DMS53 (cell line): ENCODE results near the gene WSCD2.

Source experiments
- DNase-seq: peaks from one replicate; lab custom pipeline; 2025; lab: John Stamatoyannopoulos, UW

Gene WSCD2

DNA sequence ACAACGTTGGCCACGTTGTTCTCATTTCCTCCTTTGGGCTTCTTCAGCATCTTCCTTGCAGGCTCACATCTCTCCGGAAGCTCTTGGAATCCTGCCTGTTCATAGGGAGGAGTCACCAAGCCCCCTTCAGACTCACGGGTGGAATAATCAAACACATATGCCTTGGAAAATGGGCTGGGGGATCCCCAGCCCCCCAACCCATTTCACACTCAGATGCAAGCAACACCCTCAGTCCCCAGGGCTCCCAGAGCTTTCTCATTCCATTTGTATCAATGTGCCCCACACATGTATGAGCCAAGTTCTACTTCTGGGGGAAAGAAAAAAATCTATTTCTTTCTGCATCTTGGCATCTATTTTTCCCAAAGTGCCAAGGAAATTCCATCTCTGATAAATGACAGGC, 33.1 kb downstream of the WSCD2 start:
- DNase-seq: no peak

DNA sequence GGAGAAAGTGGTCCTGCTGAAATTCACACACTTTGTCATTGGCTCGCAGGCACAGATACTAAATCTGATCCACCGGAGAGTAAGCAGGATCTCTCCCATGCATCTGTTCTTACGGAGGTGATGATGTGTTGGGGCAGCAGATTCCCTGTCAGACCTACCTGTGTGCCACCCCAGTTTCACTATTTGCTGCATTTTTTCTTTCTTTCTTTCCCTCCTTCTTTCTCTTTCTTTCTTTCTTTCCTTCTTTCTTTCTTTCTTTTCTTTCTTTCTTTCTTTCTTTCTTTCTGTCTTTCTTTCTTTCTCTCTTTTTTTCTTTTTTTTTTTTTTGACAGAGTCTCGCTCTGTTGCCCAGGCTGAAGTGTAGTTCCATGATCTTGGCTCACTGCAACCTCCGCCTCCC, 37.4 kb downstream of the WSCD2 start:
- no peak for DNase-seq

DNA sequence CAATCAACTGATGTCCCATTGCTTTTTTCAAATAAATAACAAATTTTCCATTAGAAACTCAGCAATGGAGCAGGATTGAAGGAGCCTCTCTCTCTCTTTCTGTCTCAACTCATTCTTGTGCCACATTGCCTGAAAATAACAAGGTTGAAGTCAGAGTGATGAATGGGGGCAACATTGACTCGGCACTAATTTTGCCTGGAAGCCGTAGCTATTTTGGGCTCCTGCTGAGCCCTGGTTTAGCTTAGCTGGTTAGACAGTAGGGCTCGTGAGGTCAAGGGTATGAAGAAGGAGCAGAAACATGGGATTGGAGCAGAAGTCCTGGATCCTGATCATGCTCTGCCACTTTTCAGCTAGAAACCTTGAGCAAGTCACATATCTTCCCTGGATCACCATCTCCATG, 38.9 kb downstream of the WSCD2 start:
- DNase-seq: no peak

GRCh38 chr12:108169708-108170107, 40.6 kb downstream of the WSCD2 start:
- DNase-seq: no peak

DNA sequence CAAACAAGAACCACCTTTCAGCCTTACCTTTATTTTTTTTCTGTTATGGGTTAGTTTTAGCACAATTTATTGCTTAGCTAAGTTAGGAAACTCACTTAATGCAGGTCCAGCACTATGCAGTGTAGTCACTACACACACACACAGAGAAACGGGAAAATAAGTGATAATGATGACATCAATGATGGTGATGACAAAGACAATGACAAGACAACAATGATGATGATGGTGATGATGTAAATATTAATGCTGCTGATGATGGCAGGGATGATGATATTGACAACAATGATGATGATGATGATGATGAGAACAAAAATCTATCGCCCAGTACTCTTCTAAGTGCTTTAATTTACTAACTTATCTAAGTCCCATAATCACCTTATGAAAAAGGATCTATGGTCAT, 41.1 kb downstream of the WSCD2 start:
- DNase-seq: no peak

DNA sequence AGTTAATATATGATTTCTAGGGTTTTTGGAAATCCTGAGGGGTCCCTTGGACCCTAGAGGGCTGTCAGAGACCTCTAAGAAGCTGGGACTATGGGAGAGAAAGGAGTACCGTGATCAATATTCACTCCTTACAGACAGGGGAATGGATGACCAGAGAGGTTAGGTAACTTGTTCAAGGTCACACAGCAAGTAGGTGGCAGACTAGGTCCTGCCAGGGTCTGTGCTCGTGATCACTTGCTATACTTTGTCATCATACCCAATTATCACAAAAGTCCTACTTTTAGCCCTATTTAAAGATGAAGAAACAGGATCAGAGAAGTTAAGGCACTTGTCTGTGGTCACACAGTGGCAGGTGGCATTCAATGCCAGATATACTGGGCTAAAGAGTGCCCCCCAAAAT, 42.9 kb downstream of the WSCD2 start:
- no peak for DNase-seq

GRCh38 chr12:108173160-108173559, 44.1 kb downstream of the WSCD2 start:
- no peak for DNase-seq

- DNase-seq: no peak
Measured at GRCh38 chr12:108173892-108174291, 44.8 kb downstream of the WSCD2 start.

DNA sequence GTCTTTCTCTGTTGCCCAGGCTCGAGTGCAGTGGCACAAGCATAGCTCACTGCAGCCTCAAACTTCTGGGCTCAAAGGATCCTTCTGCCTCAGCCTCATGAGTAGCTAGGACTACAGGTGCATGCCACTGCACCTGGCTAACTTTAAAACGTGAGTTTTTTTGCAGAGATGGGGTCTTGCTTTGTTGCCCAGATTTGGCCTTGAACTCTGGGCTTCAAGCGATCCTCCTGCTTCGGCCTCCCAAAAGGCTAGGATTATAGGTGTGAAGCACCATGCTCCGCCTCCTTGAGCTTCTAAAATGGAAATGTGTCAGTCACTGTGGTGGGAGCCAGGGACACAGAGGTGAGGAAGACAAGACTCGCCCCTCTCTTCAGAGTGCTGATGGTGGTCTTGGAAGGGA, 45.6 kb downstream of the WSCD2 start:
- DNase-seq: no peak

DNA sequence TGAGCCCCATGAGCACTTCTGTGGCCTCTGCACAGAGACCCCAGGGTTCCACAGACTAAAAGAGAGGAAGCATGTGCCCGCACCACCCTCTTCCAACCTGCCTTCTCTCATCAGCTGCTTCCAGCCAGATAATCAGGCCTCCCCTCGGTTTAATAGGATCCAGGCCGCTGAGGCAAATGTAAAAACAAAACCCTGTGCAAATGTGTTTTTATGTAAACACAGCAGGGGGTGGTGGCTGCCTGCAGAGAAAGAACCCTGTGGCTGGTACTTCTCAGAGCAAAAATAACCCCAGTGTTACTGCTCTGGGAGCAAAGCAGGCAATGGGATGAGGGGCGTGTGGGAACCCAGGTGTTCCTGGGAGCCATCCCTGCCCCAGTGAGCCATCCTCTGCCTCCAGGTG, 46.2 kb downstream of the WSCD2 start:
- no peak for DNase-seq

DNA sequence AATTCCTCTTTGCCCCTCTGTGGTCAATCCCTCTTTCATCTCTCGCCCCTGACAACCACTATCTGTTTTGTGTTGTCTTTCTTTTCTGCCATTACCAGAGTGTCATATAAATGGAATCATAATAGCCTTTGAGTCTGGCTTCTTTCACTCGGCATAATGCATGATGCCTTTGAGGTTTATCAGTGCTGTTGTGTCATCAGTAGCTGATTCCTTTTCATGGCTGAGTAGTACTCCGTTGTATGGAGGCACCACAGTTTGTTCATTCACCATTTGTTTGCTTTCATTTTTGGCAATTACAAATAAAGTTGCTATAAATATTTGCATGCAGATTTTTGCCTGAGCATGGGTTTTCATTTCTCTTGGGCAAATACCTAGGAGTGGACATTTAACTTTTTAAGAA, 47.2 kb downstream of the WSCD2 start:
- no peak for DNase-seq

- no peak for DNase-seq
Measured at GRCh38 chr12:108177131-108177530, 48.0 kb downstream of the WSCD2 start.

DNA sequence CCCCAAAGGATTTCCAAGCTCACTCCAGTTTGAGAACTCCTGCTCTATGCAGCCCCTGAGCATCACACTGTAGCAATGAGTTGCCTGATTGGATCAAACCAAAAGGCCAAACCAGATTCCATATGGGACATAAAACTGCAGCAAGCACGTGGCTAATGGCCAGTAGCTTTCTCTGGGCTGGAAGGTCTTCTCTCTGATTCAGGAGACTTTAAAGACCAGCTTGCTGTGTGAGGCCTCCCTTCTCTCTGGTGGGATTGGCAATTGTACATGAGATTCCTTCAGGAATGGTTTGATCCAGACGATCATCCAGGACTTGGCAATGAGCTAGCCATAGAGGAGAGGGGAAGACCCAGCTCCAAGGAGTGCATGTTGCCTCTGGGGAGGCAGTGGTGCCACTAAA, 50.2 kb downstream of the WSCD2 start:
- no peak for DNase-seq

- no peak for DNase-seq
Measured at GRCh38 chr12:108180255-108181094, 51.4 kb downstream of the WSCD2 start.

- no peak for DNase-seq
Measured at GRCh38 chr12:108181095-108181454, 52.0 kb downstream of the WSCD2 start.

DNA sequence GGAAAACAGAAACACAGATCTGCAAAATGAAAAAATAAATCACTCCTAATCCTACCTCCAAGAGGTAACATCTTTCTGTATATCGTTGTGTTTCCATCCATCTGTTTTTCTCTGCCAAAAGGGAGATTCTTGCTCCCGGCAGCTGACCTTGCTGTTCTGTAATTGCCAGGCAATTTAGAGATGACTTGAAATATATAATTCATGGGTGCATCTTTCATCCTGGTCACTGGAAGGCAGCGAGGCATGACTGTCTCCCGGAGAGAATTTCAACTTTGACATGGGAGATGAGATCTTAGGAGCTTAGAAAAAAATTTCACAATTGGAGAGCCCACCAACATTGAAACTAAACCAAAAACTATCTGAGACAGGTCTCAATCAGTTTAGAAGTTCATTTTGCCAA, 53.0 kb downstream of the WSCD2 start:
- no peak for DNase-seq

- DNase-seq: no peak
Measured at GRCh38 chr12:108185002-108185401, 55.9 kb downstream of the WSCD2 start.

- no peak for DNase-seq
Measured at GRCh38 chr12:108187831-108188230, 58.7 kb downstream of the WSCD2 start.

DNA sequence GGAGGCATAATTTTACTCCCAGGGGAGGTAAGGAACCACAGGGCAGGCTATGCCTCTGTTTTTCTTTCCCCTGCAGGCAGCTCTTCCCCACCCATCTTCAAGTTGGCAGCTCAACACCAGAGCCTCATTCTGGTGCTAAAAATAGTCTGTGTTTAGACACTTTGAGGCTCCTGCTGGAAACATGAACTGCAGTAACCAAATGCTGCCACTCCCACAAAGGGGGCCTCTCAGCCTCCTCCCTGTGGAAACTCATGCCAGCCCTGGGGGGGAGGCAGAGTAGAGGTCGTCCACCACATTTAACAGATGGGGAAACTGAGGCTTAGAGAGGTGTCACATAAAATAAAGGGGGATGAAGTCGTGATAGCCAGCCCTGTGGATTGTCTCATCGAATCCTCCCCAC, 61.4 kb downstream of the WSCD2 start:
- no peak for DNase-seq

DNA sequence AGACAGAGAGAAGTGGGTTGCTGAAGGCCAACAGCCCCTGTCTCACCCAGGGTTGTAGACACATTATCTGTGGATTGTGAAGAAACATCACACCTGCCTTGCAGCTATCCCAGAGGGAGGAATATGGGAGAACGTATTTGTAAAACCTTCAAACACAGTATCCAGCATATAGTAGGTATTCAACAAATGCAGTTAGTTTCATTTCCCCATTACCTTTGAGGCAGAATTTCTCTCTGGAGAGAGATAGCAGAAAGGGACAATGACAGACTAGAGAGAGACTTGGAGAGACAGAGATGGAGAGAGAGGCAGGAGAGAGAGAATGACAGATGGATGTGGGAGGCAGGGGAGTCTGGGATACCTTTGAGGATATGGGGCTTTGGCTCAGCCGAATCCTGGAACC, 62.0 kb downstream of the WSCD2 start:
- no peak for DNase-seq

DNA sequence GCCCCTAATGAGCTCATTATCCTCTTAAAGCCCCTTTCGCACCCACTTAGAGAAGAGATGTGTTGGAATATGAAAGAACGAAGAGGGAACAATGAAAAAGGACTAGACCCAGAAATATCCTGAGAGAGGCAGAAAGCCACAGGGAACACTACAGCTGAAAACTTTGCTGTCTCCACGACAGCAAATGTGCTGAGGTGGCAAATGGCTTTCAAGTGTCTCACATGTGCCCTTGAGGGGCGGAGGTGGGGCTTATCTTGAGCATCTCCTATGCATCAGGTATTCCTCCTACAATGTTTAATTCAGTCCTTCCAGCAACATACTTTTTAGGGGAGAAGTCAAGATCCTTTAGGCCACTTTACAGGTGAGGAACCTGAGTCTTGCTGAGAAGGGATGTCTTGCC, 62.9 kb downstream of the WSCD2 start:
- DNase-seq: no peak

DNA sequence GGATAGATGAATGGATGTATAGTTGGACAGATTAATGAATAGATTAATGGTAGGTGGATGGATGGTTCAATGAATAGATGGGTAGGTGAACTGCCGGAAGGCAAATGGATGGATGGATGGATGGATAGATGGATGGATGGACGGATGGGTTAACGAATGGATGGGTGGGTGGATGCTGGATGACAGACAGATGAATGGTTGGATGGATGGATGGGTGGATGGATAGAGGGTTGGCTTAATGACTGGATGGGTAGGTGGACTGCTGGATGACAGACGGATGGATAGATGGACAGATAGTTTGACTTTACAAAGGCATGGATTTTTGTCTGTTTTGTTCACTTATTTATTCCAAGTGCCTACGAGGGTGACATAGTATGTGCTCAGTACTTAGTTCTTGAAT, 64.4 kb downstream of the WSCD2 start:
- no peak for DNase-seq

DNA sequence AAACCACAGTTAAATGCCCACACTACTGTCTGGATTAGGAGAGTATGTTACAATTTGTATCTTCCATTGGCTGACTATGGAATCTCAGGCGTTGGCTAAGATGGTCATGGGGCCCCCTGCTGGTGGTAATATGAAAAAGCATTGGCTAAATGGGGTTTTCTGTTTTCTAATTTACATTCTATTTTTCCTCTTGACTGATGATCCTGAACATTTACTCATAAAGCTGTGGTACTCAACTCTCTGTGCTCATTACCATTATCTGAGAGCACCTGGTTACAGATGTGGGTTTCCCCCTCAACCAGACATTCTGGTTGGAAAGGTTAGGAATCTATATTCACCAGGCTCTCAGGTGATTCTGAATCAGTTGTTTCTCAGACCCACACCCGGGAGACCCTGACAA, 64.8 kb downstream of the WSCD2 start:
- DNase-seq: peak; percentile 67

DNA sequence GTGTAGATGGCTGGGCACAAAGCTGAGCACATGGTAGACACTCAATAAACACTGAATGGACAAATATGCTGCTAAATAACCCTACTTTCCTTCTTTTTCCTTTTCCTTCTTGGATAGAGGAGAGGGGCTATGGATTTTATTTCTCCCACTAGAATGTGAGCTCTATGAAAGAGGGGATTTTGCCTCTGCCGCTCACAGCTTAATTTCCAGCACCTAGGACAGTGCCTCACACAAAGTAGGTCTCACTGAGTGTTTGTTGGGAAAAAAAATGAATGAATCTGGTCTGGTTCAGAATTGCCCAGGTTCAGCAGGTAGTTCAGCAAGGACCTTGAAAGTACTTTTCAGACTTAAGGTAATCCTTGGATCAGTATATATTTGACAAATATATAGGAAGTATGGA, 65.5 kb downstream of the WSCD2 start:
- DNase-seq: no peak
